H9 (cell line): ENCODE data around the gene MYOF. TPM values are rescaled to one million over a fixed set of nuclear protein-coding genes. Genes with fewer than 3 reads are reported as not detected.
"Not testable (repeated sequence)": the region's sequence is repeated elsewhere in the genome, so short reads cannot be mapped to it uniquely, and the experiment has no call there.

Source experiments
- DNase-seq: peaks from one replicate; pipeline ENCODE4 v3.0.0-alpha.2; 2017
- H2AFZ ChIP-seq: one replicate; pipeline ENCODE4 v1.6.1; 2013; ENCODE audit warnings: mild to moderate bottlenecking, low read length, control low read depth, moderate library complexity
- H2AK5ac ChIP-seq: 2 replicates; pipeline ENCODE4 v1.6.1; 2013; ENCODE audit warnings: low read length, control low read depth, mixed read lengths; ENCODE audit not compliant: insufficient read length
- H2BK120ac ChIP-seq: one replicate; pipeline ENCODE4 v1.6.1; 2013; ENCODE audit warnings: low read depth, mild to moderate bottlenecking, low read length, control low read depth, inconsistent platforms; ENCODE audit not compliant: poor library complexity, severe bottlenecking
- H2BK12ac ChIP-seq: 2 replicates; pipeline ENCODE4 v1.6.1; 2013; ENCODE audit warnings: low read length, control low read depth, mixed read lengths, low read depth; ENCODE audit not compliant: insufficient read length
- H2BK15ac ChIP-seq: 2 replicates; pipeline ENCODE4 v1.6.1; 2013; ENCODE audit warnings: low read depth, low read length, control low read depth
- H2BK20ac ChIP-seq: one replicate; pipeline ENCODE4 v1.6.1; 2013; ENCODE audit warnings: low read depth, mild to moderate bottlenecking, low read length, control low read depth, inconsistent platforms; ENCODE audit not compliant: poor library complexity, severe bottlenecking
- H2BK5ac ChIP-seq: 2 replicates; pipeline ENCODE4 v1.6.1; 2013; ENCODE audit warnings: low read length, control low read depth, mixed read lengths; ENCODE audit not compliant: insufficient read length
- H3K14ac ChIP-seq: 2 replicates; pipeline ENCODE4 v1.6.1; 2013; ENCODE audit warnings: low read length, control low read depth; ENCODE audit not compliant: insufficient read depth
- H3K18ac ChIP-seq: 2 replicates; pipeline ENCODE4 v1.6.1; 2013; ENCODE audit warnings: low read depth, mild to moderate bottlenecking, mixed read lengths, low read length, control low read depth; ENCODE audit not compliant: insufficient read length
- H3K23ac ChIP-seq: 2 replicates; pipeline ENCODE4 v1.6.1; 2013; ENCODE audit warnings: low read length, control low read depth, mixed read lengths, low read depth; ENCODE audit not compliant: insufficient read length
- H3K23me2 ChIP-seq: 2 replicates; pipeline ENCODE4 v1.6.1; 2013; ENCODE audit warnings: low read depth, mild to moderate bottlenecking, mixed read lengths, low read length, control low read depth; ENCODE audit not compliant: insufficient read length, poor library complexity, severe bottlenecking
- H3K27ac ChIP-seq: 2 replicates; pipeline ENCODE4 v1.5.1; 2013; ENCODE audit warnings: low read length, control low read depth, mixed read lengths, low read depth; ENCODE audit not compliant: insufficient read length
- H3K27me3 ChIP-seq: 2 replicates; pipeline ENCODE4 v1.6.1; 2013; ENCODE audit warnings: low read length, control low read depth, inconsistent platforms; ENCODE audit not compliant: insufficient read depth
- H3K4ac ChIP-seq: 2 replicates; pipeline ENCODE4 v1.6.1; 2013; ENCODE audit warnings: low read depth, mild to moderate bottlenecking, control low read depth, inconsistent platforms, low read length, moderate library complexity
- H3K4me1 ChIP-seq: 2 replicates; pipeline ENCODE4 v1.6.1; 2013; ENCODE audit warnings: low read length, control low read depth, inconsistent platforms; ENCODE audit not compliant: insufficient read depth
- H3K4me2 ChIP-seq: 2 replicates; pipeline ENCODE4 v1.6.1; 2013; ENCODE audit warnings: low read length, control low read depth, mixed read lengths; ENCODE audit not compliant: insufficient read length, insufficient read depth
- H3K56ac ChIP-seq: 2 replicates; pipeline ENCODE4 v1.6.1; 2013; ENCODE audit warnings: low read depth, mild to moderate bottlenecking, mixed read lengths, low read length, control low read depth; ENCODE audit not compliant: insufficient read length
- H3K79me1 ChIP-seq: 2 replicates; pipeline ENCODE4 v1.6.1; 2013; ENCODE audit warnings: low read depth, mild to moderate bottlenecking, moderate library complexity, low read length, control low read depth, inconsistent platforms; ENCODE audit not compliant: insufficient read depth, poor library complexity, severe bottlenecking
- H3K79me2 ChIP-seq: 2 replicates; pipeline ENCODE4 v1.6.1; 2013; ENCODE audit warnings: low read length, control low read depth, inconsistent platforms; ENCODE audit not compliant: insufficient read depth
- H3K9ac ChIP-seq: 2 replicates; pipeline ENCODE4 v1.6.1; 2013; ENCODE audit warnings: low read length, control low read depth, mixed read lengths; ENCODE audit not compliant: insufficient read length; ENCODE audit errors: extremely low read depth
- H3K9me3 ChIP-seq: one replicate; pipeline ENCODE4 v1.6.1; 2013; ENCODE audit warnings: low read depth, low read length, inconsistent platforms; ENCODE audit not compliant: control insufficient read depth
- H3T11ph ChIP-seq: one replicate; pipeline ENCODE4 v1.6.1; 2013; ENCODE audit warnings: mild to moderate bottlenecking, low read length, control low read depth, inconsistent platforms
- H4K20me1 ChIP-seq: one replicate; pipeline ENCODE4 v1.6.1; 2013; ENCODE audit not compliant: control insufficient read depth, insufficient read length, insufficient read depth
- H4K5ac ChIP-seq: 2 replicates; pipeline ENCODE4 v1.6.1; 2013; ENCODE audit warnings: low read depth, mild to moderate bottlenecking, mixed read lengths, low read length, control low read depth; ENCODE audit not compliant: insufficient read length
- H4K8ac ChIP-seq: replicated peaks from 2 replicates; pipeline ENCODE4 v1.6.1; 2013; ENCODE audit warnings: low read length, control low read depth, mixed read lengths, low read depth; ENCODE audit not compliant: insufficient read length
- H4K91ac ChIP-seq: 2 replicates; pipeline ENCODE4 v1.6.1; 2013; ENCODE audit warnings: low read depth, mild to moderate bottlenecking, moderate library complexity, mixed read lengths, low read length, control low read depth; ENCODE audit not compliant: insufficient read length
- H3K27ac Mint-ChIP-seq, 3 experiments: 2 replicates in 2 of 3; 3 replicates in 1 of 3; pipeline ENCODE4 v1.8.0; 2020 to 2021; ENCODE audit warnings: mixed read lengths in 3 of 3, mild to moderate bottlenecking in 1 of 3, moderate library complexity in 1 of 3
- H3K27me3 Mint-ChIP-seq: 2 replicates; pipeline ENCODE4 v1.8.0; 2021; ENCODE audit warnings: low read depth, mild to moderate bottlenecking, moderate library complexity, mixed read lengths
- H3K36me3 Mint-ChIP-seq, 3 experiments: 2 replicates in 2 of 3; 3 replicates in 1 of 3; pipeline ENCODE4 v1.8.0; 2020 to 2021; ENCODE audit warnings: low read depth in 3 of 3, mixed read lengths in 3 of 3; ENCODE audit not compliant: insufficient read depth in 1 of 3
- H3K4me1 Mint-ChIP-seq, 2 experiments: 2 replicates each; pipeline ENCODE4 v1.8.0; 2020; ENCODE audit warnings: mixed read lengths in 2 of 2
- H3K4me3 Mint-ChIP-seq, 2 experiments: 2 replicates in 1 of 2; 3 replicates in 1 of 2; pipeline ENCODE4 v1.8.0; 2020 to 2021; ENCODE audit warnings: mild to moderate bottlenecking in 2 of 2, mixed read lengths in 2 of 2, moderate library complexity in 1 of 2
- H3K9me3 Mint-ChIP-seq, 2 experiments: 2 replicates in 1 of 2; 3 replicates in 1 of 2; pipeline ENCODE4 v1.8.0; 2020; ENCODE audit warnings: mild to moderate bottlenecking in 2 of 2, mixed read lengths in 2 of 2, moderate library complexity in 1 of 2
- WGBS: extraction: QIAGEN DNeasy Blood & Tissue Kit; methylation state at CpG from one replicate; pipeline ENCODE4 v1.1.7; 2013; ENCODE audit warnings: missing lambda C conversion rate, low lambda C conversion rate, mixed read lengths; ENCODE audit not compliant: insufficient read length; ENCODE audit errors: extremely low coverage; 5-methylcytosine and 5-hydroxymethylcytosine counted together
- total RNA-seq: library from RNA; stranded (reverse); gene quantifications from 2 replicates; pipeline ENCODE4 v1.2.1, GENCODE V29; 2021
- TF ChIP-seq, protein P1 (sequence below): fragments of 200-600 bp; sonication (generic); conservative IDR thresholded peaks from 3 replicates; pipeline ENCODE4 v1.8.0; 2021; ENCODE audit warnings: antibody characterized with exemption, mild to moderate bottlenecking

MYOF gene
- total RNA-seq, 1 experiment from 2014 or later: 2.8 TPM

- Histone ChIP-seq H3K4me2 (no peak overlapping the region), H3K79me1 (no peaks in the 10 kb centered on the region), H3K18ac (no peak overlapping the region), H4K91ac (no peak overlapping the region), H3K9ac (no peak overlapping the region), H2BK12ac (no peak overlapping the region), H3K4ac (no peak overlapping the region), H3K23me2 (no peaks in the 10 kb centered on the region), H3K27me3 (no peaks in the 10 kb centered on the region), H3K9me3 (no peaks in the 10 kb centered on the region), H3T11ph (no peak overlapping the region), H4K5ac (peak overlapping the region; percentile 23), H3K4me1 (peaks cover 6% of the 10 kb centered on the region; the same call in 1 of the 2 replicates), H2AFZ (no peak overlapping the region), H4K8ac (no peak overlapping the region), H3K14ac (no peak overlapping the region), H2BK15ac (no peak overlapping the region), H2BK20ac (no peak overlapping the region), H3K79me2 (no peaks in the 10 kb centered on the region), H2BK5ac (peak overlapping the region; percentile 19), H2BK120ac (no peak overlapping the region), H2AK5ac (no peak overlapping the region), H3K27ac (peak overlapping the region; percentile 89), H3K56ac (no peak overlapping the region), H3K23ac (no peak overlapping the region), H4K20me1 (peaks cover 2% of the 10 kb centered on the region)
- peak; percentile 52 for DNase-seq
- Mint-ChIP-seq H3K36me3 (peaks cover 3 to 21% (median 10%) of the 10 kb centered on the region in 3 experiments; a peak in 6 of 7 replicates), H3K4me1 (peaks cover 12 to 39% of the 10 kb centered on the region in 2 experiments), H3K9me3 (no peaks in the 10 kb centered on the region), H3K27me3 (no peaks in the 10 kb centered on the region), H3K4me3 (peak overlapping the region in 1 of 2 experiments; percentile 33; a peak in 1 of 5 replicates), H3K27ac (peak overlapping the region; percentile 91 to 97 (median 91))
- no CpG with 5 or more reads among the region's 1 CpG for WGBS
- TF ChIP-seq, protein P1, sequence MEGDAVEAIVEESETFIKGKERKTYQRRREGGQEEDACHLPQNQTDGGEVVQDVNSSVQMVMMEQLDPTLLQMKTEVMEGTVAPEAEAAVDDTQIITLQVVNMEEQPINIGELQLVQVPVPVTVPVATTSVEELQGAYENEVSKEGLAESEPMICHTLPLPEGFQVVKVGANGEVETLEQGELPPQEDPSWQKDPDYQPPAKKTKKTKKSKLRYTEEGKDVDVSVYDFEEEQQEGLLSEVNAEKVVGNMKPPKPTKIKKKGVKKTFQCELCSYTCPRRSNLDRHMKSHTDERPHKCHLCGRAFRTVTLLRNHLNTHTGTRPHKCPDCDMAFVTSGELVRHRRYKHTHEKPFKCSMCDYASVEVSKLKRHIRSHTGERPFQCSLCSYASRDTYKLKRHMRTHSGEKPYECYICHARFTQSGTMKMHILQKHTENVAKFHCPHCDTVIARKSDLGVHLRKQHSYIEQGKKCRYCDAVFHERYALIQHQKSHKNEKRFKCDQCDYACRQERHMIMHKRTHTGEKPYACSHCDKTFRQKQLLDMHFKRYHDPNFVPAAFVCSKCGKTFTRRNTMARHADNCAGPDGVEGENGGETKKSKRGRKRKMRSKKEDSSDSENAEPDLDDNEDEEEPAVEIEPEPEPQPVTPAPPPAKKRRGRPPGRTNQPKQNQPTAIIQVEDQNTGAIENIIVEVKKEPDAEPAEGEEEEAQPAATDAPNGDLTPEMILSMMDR: no peak
Observed at GRCh38 chr10:93287775-93288174, 194.4 kb downstream of the MYOF start.

- H3K27me3 ChIP-seq, H3K27ac ChIP-seq, H3K27me3 Mint-ChIP-seq, H3K9me3 ChIP-seq, H4K91ac ChIP-seq, H3K18ac ChIP-seq, H3K14ac ChIP-seq, H2BK20ac ChIP-seq, H3K23me2 ChIP-seq, H2BK15ac ChIP-seq, H3K9me3 Mint-ChIP-seq, H3K23ac ChIP-seq, H3K9ac ChIP-seq, H2BK5ac ChIP-seq, H3K4me2 ChIP-seq, H3K4me3 Mint-ChIP-seq, H3K79me1 ChIP-seq, H3K79me2 ChIP-seq, H2BK12ac ChIP-seq, H3K56ac ChIP-seq, H4K8ac ChIP-seq, H3T11ph ChIP-seq, DNase-seq, H2BK120ac ChIP-seq, H2AK5ac ChIP-seq, H3K4ac ChIP-seq, H4K20me1 ChIP-seq, H4K5ac ChIP-seq, H2AFZ ChIP-seq: not testable (repeated sequence)
- WGBS: no CpG with 5 or more reads among the region's 11 CpGs
- peak overlapping the region in 2 of 3 experiments; percentile 3 to 7; a peak in 1 of 7 replicates for H3K27ac Mint-ChIP-seq
- peaks cover 16% of the 10 kb centered on the region; the same call in 1 of the 2 replicates for H3K4me1 ChIP-seq
- peaks cover 39 to 53% of the 10 kb centered on the region in 2 experiments for H3K4me1 Mint-ChIP-seq
- peaks cover 3 to 17% (median 9%) of the 10 kb centered on the region in 3 experiments; a peak in 6 of 7 replicates for H3K36me3 Mint-ChIP-seq
Observed at GRCh38 chr10:93284246-93284645, 197.9 kb downstream of the MYOF start.
